ENCODE data around the gene PPP1R9A.

Gene PPP1R9A

DNA sequence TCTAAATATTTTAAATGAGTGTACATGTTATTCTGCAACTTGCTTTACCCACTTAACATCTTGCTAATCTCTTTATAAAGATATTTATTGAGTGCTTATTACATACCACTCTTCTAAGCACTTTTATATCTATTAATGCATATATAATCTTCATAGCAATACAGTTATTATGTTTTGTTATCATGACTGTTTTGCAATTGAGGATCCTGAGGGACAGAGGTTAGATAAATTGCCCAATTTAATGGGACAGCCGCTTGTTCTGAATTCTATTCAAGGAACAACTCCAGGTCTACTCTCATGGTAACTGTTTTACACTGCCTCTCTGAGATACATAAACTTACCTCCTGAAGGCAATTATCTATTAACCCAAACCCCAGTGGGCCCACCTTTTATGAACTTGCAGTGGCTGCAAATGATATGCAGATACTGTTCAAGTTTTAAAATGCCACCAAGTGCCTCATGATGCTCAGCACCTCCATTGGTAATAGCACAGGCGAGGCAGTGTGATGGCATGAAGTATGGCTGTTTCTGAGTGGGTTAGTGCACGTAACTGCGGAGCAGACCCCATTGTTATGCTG, 356.5 kb downstream of the PPP1R9A start:
- no peak overlapping the region for H3K4me3 ChIP-seq (ENCODE audit: low read length)
- no peak for TF ChIP-seq ZNF274 (IDR thresholded peaks at IDR 0.05; ENCODE audit: low read depth, low read length)

DNA sequence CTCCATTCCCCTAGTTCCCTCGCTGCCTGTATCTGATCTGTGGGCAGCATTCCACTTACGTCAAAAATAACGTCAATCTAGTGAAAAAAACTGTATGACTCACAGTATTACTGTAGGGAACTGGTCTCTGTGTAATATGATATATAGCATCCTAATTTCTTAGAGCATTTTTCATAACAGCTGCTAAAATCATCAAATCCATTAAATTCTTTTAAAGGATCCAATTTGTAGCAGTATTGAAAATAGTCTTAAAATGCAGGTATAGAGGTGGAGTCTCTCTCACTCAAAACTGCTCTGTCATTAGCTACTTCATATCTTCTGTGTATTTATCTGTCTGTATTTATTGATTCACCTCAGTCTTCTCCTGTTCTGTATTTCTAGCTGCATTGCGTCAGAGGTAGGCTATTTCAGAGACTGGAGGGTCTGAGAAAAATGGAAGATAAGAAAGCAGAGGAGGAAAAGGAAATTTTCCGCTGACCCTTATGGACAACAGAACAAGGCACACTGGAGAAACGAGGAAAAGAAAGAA, 357.0 kb downstream of the PPP1R9A start:
- no peak for TF ChIP-seq ZNF274 (IDR thresholded peaks at IDR 0.05; ENCODE audit: low read depth, low read length)
- H3K4me3 ChIP-seq (ENCODE audit: low read length), result no peak overlapping the region

GRCh38 chr7:95265634-95266033, 358.2 kb downstream of the PPP1R9A start:
- TF ChIP-seq ZNF274 (IDR thresholded peaks at IDR 0.05; ENCODE audit: low read depth, low read length), result no peak
- no peak overlapping the region for H3K4me3 ChIP-seq (ENCODE audit: low read length)

- H3K4me3 ChIP-seq (ENCODE audit: low read length), result no peak overlapping the region
- no peak for TF ChIP-seq ZNF274 (IDR thresholded peaks at IDR 0.05; ENCODE audit: low read depth, low read length)
Observed at GRCh38 chr7:95267754-95268153, 360.4 kb downstream of the PPP1R9A start.

DNA sequence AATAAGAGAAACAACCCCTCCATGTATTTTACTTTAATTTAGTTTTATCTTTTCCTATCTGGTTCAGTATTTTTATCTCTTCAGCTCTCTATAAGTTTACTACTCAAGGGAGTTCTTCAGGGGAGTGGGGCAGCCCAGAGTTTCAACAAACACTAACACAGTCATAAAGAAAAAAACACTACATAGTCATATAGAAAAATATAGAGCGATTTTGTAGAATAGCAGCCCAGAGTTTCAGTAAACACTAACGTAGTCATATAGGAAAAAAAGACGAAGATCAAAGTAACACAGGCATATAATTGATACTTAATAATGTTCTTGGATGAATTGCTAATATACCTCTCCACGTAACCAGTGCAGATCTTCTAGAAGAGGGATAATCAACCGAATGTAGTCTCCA, 362.2 kb downstream of the PPP1R9A start:
- TF ChIP-seq ZNF274 (IDR thresholded peaks at IDR 0.05; ENCODE audit: low read depth, low read length), result no peak
- no peak overlapping the region for H3K4me3 ChIP-seq (ENCODE audit: low read length)

GRCh38 chr7:95276114-95276513, 368.7 kb downstream of the PPP1R9A start:
- no peak for TF ChIP-seq ZNF274 (IDR thresholded peaks at IDR 0.05; ENCODE audit: low read depth, low read length)
- H3K4me3 ChIP-seq (ENCODE audit: low read length), result no peak overlapping the region

DNA sequence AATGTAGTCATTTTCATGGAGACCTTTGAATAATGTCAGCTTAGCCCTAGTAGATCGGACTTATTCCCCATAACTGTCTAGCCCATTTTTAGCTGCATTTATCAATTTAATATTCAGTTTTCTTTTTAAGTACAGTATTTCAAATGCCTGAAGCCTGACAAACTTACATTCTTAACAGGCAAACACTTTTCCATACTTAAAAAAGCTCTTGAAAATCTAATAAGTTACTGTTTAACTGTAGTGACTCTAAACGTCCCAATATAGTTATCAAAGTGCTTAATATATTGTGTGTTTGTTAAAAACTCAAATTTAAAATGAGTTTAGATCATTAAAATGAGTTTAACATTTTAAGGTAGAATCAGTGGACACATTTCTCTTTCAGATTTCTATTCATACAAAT, 372.0 kb downstream of the PPP1R9A start:
- no peak overlapping the region for H3K4me3 ChIP-seq (ENCODE audit: low read length)
- TF ChIP-seq ZNF274 (IDR thresholded peaks at IDR 0.05; ENCODE audit: low read depth, low read length), result no peak

DNA sequence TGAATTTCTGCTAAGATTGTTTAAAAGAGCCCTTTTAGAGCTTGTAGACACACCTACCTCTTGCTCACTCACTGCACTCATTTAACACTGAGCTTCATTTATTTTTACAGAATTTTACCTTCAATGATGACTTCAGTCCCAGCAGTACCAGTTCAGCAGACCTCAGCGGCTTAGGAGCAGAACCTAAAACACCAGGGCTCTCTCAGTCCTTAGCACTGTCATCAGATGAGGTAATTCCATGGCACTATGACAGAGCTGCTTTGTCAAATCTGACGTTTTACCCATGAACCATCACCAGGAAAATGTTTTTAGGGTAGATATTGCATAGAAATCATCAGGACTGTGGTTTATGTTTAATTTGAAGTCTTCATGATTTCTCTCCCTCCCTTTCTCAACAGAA, 378.7 kb downstream of the PPP1R9A start:
- no peak for TF ChIP-seq ZNF274 (IDR thresholded peaks at IDR 0.05; ENCODE audit: low read depth, low read length)
- H3K4me3 ChIP-seq (ENCODE audit: low read length), result no peak overlapping the region

GRCh38 chr7:95290166-95290830, 382.9 kb downstream of the PPP1R9A start:
- no peak for TF ChIP-seq ZNF274 (IDR thresholded peaks at IDR 0.05; ENCODE audit: low read depth, low read length)
- no peak overlapping the region for H3K4me3 ChIP-seq (ENCODE audit: low read length)

DNA sequence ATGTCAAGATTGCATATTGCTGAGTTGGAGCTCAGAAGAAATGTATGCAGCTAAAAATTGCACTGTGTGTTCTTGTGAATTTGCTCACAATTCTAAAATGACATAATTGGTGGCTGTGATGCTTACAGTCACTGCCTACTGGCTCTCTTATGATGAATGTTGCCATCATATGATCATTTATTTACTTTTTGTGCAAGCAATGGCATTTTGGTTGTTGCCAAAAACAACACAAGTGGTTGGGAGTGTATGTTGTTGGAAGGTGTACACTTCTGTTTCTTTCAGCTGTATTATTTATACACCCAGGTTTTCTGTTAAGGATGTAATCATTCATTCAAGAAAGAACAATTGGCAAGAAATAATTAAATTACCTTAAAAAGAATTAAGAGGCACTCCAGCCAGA, 388.0 kb downstream of the PPP1R9A start:
- TF ChIP-seq ZNF274 (IDR thresholded peaks at IDR 0.05; ENCODE audit: low read depth, low read length), result no peak

DNA sequence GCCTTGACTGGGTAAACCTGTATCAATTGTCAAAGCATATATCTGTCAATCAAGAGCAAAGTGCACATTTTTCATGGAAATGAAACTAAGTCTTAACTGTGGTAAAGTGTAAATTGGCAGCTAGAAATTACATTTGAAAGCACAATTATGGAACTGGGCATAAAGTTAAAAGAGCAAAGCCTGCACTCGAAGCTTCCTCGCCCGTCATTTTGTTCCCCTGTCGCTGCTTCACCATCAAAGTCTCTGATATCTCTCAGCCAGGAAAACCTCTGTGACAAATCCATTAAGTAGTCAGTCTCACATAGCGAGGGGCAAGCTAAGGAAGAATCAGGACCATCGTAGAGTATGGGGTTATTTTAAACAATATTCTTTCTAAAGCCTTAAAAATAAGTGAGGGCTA, 389.1 kb downstream of the PPP1R9A start:
- no peak overlapping the region for H3K4me3 ChIP-seq (ENCODE audit: low read length)
- no peak for TF ChIP-seq ZNF274 (IDR thresholded peaks at IDR 0.05; ENCODE audit: low read depth, low read length)

More for the DNA sequence above, 388.0 kb downstream of the PPP1R9A start:
- no peak overlapping the region for H3K4me3 ChIP-seq (ENCODE audit: low read length)

DNA sequence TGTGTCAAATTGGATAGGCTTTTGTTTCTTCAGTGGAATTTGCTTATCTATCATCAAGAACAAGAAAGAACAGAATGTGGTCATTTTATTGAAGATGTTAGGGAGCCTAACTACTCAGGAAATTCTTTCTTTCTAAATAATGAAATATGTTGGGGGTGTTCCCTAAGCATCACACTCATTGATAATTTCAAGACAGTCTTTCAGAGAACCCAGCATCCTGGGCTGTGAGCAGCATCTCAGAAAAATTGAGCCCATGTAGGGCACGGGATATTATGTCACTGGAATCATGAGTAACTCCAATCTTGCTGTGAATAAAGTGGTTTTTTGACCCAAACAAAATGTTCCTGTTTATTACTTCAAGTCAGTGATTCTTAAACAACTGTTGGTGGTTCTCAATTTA, 389.6 kb downstream of the PPP1R9A start:
- no peak for TF ChIP-seq ZNF274 (IDR thresholded peaks at IDR 0.05; ENCODE audit: low read depth, low read length)
- no peak overlapping the region for H3K4me3 ChIP-seq (ENCODE audit: low read length)

DNA sequence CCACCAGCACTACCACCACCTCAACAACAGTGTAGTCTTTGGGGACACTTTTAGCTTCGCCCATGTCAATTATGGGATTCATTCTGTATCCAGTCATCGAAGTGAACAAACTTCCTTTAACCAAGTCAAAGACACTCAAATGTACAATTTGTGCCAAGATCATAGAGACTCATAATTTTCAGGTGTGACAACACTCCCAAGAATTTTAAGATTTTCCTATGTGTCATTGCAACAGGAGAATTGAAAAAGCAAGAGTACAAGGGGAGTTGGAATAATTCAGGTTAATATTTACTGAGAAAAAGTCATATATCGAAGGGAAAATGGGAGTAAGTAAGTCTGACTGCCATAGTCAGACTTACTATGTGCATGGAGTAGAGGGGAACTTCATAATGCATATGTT, 390.7 kb downstream of the PPP1R9A start:
- no peak overlapping the region for H3K4me3 ChIP-seq (ENCODE audit: low read length)
- TF ChIP-seq ZNF274 (IDR thresholded peaks at IDR 0.05; ENCODE audit: low read depth, low read length), result no peak

GRCh38 chr7:95303013-95303905, 395.9 kb downstream of the PPP1R9A start:
- no peak for TF ChIP-seq ZNF274 (IDR thresholded peaks at IDR 0.05; ENCODE audit: low read depth, low read length)
- H3K4me3 ChIP-seq (ENCODE audit: low read length), result no peak overlapping the region

DNA sequence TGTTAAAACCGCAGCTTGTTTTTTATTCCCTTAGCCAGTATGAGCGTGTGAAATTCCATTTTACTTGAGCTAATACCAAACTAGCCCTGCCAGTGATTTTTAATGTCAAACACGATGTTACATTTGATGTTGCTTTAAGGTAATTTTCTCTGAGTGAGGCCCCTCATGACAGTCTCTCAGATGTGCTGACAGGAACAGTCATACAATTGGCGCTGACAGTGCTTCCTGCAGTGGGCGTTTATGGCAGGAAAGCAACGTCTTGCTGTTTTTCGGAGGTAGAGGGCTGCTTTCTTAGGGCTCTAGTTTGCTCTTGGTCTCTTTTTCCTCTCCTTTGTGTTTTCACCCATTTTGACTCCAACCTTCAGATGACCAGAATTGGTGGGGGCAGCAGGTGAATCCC, 397.6 kb downstream of the PPP1R9A start:
- no peak overlapping the region for H3K4me3 ChIP-seq (ENCODE audit: low read length)
- TF ChIP-seq ZNF274 (IDR thresholded peaks at IDR 0.05; ENCODE audit: low read depth, low read length), result no peak

All from GM08714 (cell line).